Thoracic aorta endothelial cell (primary cell): ENCODE measurements around the gene CDKN1B. TPM values are rescaled to one million over a fixed set of nuclear protein-coding genes. Genes with fewer than 3 reads are reported as not detected.

ENCODE experiments used
- small RNA-seq: library from RNA; depleted of rRNA; stranded (forward); fragments of <200 nt; gene quantifications from one replicate; pipeline ENCODE3, GENCODE V24; 2012
- total RNA-seq: library from RNA; depleted of rRNA; stranded (reverse); fragments of >200 nt; gene quantifications from 2 replicates; pipeline ENCODE4 v1.2.3, GENCODE V29; 2012

The CDKN1B gene
- 34.4 and 39.9 TPM in 2 replicates for total RNA-seq

GRCh38 chr12:12716793-12717585 is at the start of gene CDKN1B:
TSS of gene CDKN1B (plus strand) at chr12:12717368. CDS start at chr12:12717840, 472 bp downstream.

Small RNA genes lying within 50 kb of the gene (small RNA-seq; reads per million reads assigned to genes)
- not detected for gene MIR613

Other genes with a start within 250 kb of the CDKN1B start
- 8.1 and 13.6 TPM in 2 replicates for gene DUSP16, start 154.5 kb upstream of the CDKN1B start, total RNA-seq
- 28.1 and 32.9 TPM in 2 replicates for gene CREBL2, start 105.5 kb upstream of the CDKN1B start, total RNA-seq
- 0.80 and 2.0 TPM in 2 replicates for gene GPR19, start 21.2 kb upstream of the CDKN1B start, total RNA-seq
- 2.7 and 3.1 TPM in 2 replicates for gene APOLD1, start 68.3 kb downstream of the CDKN1B start, total RNA-seq
- gene DDX47, start 96.0 kb downstream of the CDKN1B start, total RNA-seq: 104 and 121 TPM in 2 replicates
- 18.0 and 48.8 TPM in 2 replicates for gene GPRC5A, start 174.2 kb downstream of the CDKN1B start, total RNA-seq
- gene GPRC5D, start 234.8 kb downstream of the CDKN1B start, total RNA-seq: not detected in 2 replicates